ENCODE data around the gene ADGRV1. TPM values are rescaled to one million over a fixed set of nuclear protein-coding genes. Genes with fewer than 3 reads are reported as not detected.
"Not testable (repeated sequence)": the region's sequence is repeated elsewhere in the genome, so short reads cannot be mapped to it uniquely, and the experiment has no call there.

ADGRV1 gene
- total RNA-seq, 1 donor from 2014 or later, result 0.13 TPM

DNA sequence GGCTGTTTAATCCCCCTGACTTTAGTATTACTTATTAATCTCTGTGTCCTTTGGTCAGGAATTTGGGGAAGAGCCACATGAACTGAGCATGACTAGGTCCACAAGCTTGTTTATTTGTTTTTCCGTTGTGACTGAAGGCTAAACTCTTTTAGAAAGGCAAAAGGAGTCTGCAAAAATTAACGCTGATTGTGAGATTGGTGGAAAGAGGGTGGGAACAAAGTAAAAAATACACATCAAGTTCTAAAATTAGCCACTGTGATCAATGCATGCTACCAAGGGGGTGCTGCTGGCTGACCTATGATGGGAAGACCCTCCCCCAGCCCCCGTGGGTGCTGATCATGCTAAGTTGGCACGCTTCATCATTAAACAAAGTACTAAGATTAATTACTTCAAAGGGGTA, 356.8 kb downstream of the ADGRV1 start:
- ChIA-PET CTCF (no interaction called here), POLR2A (no interaction called here)
- intact Hi-C loops (cut with micrococcal nuclease), result no loop called here
- ATAC-seq (ENCODE audit: low read depth) (no peak), DNase-seq (no peak)
- Mint-ChIP-seq H3K9me3 (no peaks in the 10 kb centered on the region), H3K4me3 (no peak overlapping the region), H3K27me3 (peaks cover 3% of the 10 kb centered on the region), H3K36me3 (ENCODE audit: low read depth) (no peaks in the 10 kb centered on the region), H3K27ac (no peak overlapping the region), H3K4me1 (no peaks in the 10 kb centered on the region)
- TF ChIP-seq, protein P1, sequence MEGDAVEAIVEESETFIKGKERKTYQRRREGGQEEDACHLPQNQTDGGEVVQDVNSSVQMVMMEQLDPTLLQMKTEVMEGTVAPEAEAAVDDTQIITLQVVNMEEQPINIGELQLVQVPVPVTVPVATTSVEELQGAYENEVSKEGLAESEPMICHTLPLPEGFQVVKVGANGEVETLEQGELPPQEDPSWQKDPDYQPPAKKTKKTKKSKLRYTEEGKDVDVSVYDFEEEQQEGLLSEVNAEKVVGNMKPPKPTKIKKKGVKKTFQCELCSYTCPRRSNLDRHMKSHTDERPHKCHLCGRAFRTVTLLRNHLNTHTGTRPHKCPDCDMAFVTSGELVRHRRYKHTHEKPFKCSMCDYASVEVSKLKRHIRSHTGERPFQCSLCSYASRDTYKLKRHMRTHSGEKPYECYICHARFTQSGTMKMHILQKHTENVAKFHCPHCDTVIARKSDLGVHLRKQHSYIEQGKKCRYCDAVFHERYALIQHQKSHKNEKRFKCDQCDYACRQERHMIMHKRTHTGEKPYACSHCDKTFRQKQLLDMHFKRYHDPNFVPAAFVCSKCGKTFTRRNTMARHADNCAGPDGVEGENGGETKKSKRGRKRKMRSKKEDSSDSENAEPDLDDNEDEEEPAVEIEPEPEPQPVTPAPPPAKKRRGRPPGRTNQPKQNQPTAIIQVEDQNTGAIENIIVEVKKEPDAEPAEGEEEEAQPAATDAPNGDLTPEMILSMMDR (IDR thresholded peaks at IDR 0.05), result no peak

DNA sequence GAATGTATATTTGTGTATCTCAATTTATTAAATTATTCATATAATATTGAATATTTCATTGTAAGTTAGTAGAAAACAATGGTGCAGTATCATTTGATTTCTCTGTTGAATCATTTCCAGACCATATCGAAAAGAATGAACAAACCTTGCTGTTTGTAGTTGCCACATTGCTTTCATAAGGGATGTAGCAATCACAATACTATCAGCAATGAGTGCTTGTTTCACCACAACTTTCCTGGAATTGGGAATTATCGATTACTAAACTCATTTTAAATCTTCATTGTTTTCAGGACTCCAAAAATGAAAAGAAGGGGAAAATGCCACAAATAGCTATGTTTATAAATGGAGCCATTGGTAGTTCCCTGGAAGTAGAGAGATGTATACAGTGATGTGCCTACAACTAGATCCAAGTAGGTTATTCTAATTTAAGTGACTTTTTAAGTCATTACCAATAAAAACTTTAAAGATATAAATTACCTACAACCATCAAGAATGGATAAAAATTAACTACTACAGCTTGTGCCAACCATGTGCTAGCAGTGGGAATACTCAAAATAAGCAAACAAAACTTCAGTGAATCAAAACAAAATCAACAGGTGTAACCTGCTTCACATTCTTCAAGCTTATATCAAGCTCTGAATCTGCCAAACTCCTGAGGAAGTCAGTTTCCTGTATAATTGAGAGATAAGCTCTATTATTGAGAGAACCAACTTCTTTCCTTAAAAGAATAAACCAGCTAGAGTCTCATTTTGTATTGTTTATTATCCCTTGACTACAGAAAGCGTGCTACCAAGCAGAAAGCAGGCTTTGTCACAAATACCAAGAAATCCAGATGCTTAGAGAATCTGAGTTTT, 358.6 kb downstream of the ADGRV1 start:
- ATAC-seq (ENCODE audit: low read depth) (no peak), DNase-seq (no peak)
- Mint-ChIP-seq H3K4me1 (no peaks in the 10 kb centered on the region), H3K36me3 (ENCODE audit: low read depth) (no peaks in the 10 kb centered on the region), H3K9me3 (no peaks in the 10 kb centered on the region), H3K27ac (no peak overlapping the region), H3K4me3 (no peak overlapping the region), H3K27me3 (no peaks in the 10 kb centered on the region)
- intact Hi-C loops (cut with micrococcal nuclease), result no loop called here
- TF ChIP-seq, protein P1 (IDR thresholded peaks at IDR 0.05), result no peak
- CTCF ChIA-PET, result interaction anchor here (2.4 kb wide), 1 partner anchor 15 kb away, joined by 7 read pairs; no protein-coding TSS in a partner anchor
- POLR2A ChIA-PET, result no interaction called here

DNA sequence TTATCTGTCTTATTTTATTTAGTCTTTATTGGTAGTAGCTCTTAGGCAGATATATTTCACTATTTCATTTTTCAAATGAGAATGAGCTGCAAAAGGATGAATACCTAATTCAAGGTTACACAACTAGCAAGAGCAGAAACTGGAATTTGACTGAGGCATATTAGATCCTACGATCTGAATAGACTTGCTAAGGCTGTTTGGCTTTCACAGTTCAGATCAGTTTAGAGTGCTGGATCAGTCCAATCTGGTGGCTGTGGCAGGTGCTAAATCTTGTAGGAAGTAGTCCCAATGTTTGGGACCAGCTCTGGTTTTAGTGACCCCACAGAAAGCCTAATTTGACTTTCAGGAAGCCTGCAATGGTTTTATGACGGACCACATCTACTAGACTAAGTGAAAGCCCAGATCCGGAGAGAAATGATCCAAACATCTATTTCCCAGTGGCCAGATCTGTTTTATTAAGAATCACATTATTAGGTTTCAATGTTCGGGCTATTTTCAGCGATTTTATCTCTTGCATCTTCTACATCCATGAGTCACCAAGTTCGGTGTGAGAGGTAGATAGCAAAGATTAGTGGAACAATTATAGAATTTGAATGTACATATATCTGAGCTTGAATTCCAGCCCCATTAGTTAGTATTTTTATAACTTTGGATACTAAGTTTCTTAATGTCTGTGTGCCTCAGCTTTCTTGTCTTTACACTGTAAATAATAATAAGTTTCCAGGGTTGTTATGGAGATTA, 359.5 kb downstream of the ADGRV1 start:
- DNase-seq (no peak), ATAC-seq (ENCODE audit: low read depth) (no peak)
- intact Hi-C loops (cut with micrococcal nuclease), result no loop called here
- H3K27ac Mint-ChIP-seq, result no peak overlapping the region
- no peaks in the 10 kb centered on the region for H3K9me3 Mint-ChIP-seq
- H3K36me3 Mint-ChIP-seq (ENCODE audit: low read depth), result no peaks in the 10 kb centered on the region
- POLR2A ChIA-PET, result no interaction called here
- CTCF ChIA-PET, result interaction anchor here (2.4 kb wide), 1 partner anchor 14 kb away, joined by 7 read pairs; no protein-coding TSS in a partner anchor
- H3K4me3 Mint-ChIP-seq, result no peak overlapping the region
- H3K27me3 Mint-ChIP-seq, result no peaks in the 10 kb centered on the region
- TF ChIP-seq, protein P1 (IDR thresholded peaks at IDR 0.05), result no peak
- H3K4me1 Mint-ChIP-seq, result no peaks in the 10 kb centered on the region

DNA sequence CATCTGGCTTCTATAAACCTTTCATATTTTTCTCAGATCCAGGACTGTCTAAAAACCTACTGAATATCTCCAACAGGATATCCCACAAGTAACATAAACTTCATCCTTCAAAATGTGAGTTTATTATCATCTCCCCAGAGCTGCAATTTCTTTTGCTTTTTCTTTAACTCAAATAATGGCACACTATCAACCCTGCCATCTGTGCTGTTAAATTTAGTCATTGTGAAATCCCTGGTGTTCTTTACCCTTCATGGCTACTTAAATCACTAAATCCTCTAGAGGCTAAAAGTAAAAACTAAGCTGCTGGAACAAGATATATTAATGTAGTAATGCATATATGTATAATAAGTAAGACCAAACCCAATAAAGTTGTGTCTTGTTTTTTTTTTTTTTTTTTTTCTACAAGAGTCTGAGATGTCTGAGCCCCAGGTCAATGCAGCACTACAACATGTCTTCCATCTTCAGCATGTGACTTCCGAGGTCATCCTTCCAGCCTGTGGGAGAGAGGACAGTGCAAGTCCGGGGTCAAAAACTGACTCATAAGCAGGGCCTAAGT, 362.9 kb downstream of the ADGRV1 start:
- intact Hi-C loops (cut with micrococcal nuclease), result no loop called here
- ATAC-seq (ENCODE audit: low read depth) (no peak), DNase-seq (no peak)
- H3K4me3 Mint-ChIP-seq, result no peak overlapping the region
- H3K36me3 Mint-ChIP-seq (ENCODE audit: low read depth), result no peaks in the 10 kb centered on the region
- H3K27ac Mint-ChIP-seq, result no peak overlapping the region
- no peaks in the 10 kb centered on the region for H3K9me3 Mint-ChIP-seq
- TF ChIP-seq, protein P1 (IDR thresholded peaks at IDR 0.05), result no peak
- no peaks in the 10 kb centered on the region for H3K4me1 Mint-ChIP-seq
- ChIA-PET CTCF (no interaction called here), POLR2A (no interaction called here)
- no peaks in the 10 kb centered on the region for H3K27me3 Mint-ChIP-seq

DNA sequence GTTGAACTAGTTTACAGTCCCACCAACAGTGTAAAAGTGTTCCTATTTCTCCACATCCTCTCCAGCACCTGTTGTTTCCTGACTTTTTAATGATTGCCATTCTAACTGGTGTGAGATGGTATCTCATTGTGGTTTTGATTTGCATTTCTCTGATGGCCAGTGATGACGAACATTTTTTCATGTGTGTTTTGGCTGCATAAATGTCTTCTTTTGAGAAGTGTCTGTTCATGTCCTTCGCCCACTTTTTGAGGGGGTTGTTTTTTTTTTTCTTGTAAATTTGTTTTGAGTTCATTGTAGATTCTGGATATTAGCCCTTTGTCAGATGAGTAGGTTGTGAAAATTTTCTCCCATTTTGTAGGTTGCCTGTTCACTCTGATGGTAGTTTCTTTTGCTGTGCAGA, 365.6 kb downstream of the ADGRV1 start:
- H3K27me3 Mint-ChIP-seq; DNase-seq; H3K4me3 Mint-ChIP-seq; POLR2A ChIA-PET; H3K9me3 Mint-ChIP-seq; H3K27ac Mint-ChIP-seq; CTCF ChIA-PET; intact Hi-C loops (cut with micrococcal nuclease); H3K4me1 Mint-ChIP-seq; H3K36me3 Mint-ChIP-seq (ENCODE audit: low read depth); ATAC-seq (ENCODE audit: low read depth): not testable (repeated sequence)

DNA sequence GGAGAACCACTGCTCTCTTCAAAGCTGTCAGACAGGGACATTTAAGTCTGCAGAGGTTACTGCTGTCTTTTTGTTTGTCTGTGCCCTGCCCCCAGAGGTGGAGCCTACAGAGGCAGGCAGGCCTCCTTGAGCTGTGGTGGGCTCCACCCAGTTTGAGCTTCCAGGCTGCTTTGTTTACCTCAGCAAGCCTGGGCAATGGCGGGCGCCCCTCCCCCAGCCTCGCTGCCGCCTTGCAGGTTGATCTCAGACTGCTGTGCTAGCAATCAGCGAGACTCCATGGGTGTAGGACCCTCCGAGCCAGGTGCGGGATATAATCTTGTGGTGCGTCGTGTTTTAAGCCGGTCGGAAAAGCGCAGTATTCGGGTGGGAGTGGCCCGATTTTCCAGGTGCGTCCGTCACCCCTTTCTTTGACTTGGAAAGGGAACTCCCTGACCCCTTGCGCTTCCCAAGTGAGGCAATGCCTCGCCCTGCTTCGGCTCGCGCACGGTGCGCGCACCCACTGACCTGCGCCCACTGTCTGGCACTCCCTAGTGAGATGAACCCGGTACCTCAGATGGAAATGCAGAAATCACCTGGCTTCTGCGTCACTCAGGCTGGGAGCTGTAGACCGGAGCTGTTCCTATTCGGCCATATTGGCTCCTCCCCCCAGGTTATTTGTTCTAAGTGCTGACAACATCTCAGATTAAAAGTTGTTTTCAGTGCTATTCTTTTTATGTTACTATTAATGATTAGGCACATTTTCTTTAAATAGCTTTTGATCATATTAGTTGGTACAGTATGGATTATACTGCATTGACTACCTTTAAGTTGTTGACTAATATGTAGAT, 370.6 kb downstream of the ADGRV1 start:
- H3K27ac Mint-ChIP-seq; H3K4me3 Mint-ChIP-seq; H3K36me3 Mint-ChIP-seq (ENCODE audit: low read depth); H3K27me3 Mint-ChIP-seq; H3K9me3 Mint-ChIP-seq; DNase-seq; CTCF ChIA-PET; POLR2A ChIA-PET; H3K4me1 Mint-ChIP-seq; ATAC-seq (ENCODE audit: low read depth); intact Hi-C loops (cut with micrococcal nuclease): not testable (repeated sequence)

Data from activated B cell treated with CpG ODN at 0.5 μM for 24 hours (primary cell).